Body of pancreas (tissue), 4 donors: ENCODE results near the gene RCCD1.

Experiments
- CTCF ChIP-seq, 7 experiments: fragments of 450-650 bp in 4 of 7; fragments of 200-600 bp in 3 of 7; sonication (generic) in 3 of 7; IDR thresholded peaks; one replicate each; pipeline ENCODE4 v1.5.1; 2016 to 2019; ENCODE audit warnings: antibody characterized with exemption in 7 of 7
- POLR2A ChIP-seq, 3 donors: fragments of 450-650 bp; IDR thresholded peaks; one replicate each; pipeline ENCODE4 v1.6.1; 2016; ENCODE audit warnings: antibody characterized with exemption in 3 of 3, mild to moderate bottlenecking in 2 of 3

- TF ChIP-seq CTCF (IDR thresholded peaks at IDR 0.05) (no peak), POLR2A (IDR thresholded peaks at IDR 0.05) (no peak)
Measured at GRCh38 chr15:90960298-90961091, 5.8 kb downstream of the RCCD1 start.
